ENCODE measurements around the gene SCN1B.

Gene SCN1B

GRCh38 chr19:35037716-35038622 is 7.7 kb downstream of the SCN1B start:
- Histone ChIP-seq H3K27me3 (ENCODE audit: control insufficient read depth in 3 of 3, insufficient read depth in 3 of 3, low read depth in 1 of 3, low read length in 3 of 3) (peaks cover 0 to 10% (median 0%) of the 10 kb centered on the region in 3 experiments), H3K23ac (ENCODE audit: low read depth, low read length, poor library complexity) (no peak overlapping the region), H3K4ac (ENCODE audit: low read length) (no peak overlapping the region), H3K27ac (replicated peaks; ENCODE audit: low read length) (no peak overlapping the region), H3K79me1 (ENCODE audit: low read depth, low read length) (peaks cover 2% of the 10 kb centered on the region), H2AK5ac (ENCODE audit: low read depth, low read length) (no peak overlapping the region), H4K8ac (ENCODE audit: low read depth, low read length) (no peak overlapping the region), H3K4me2 (ENCODE audit: insufficient read depth, low read length, poor library complexity, severe bottlenecking) (no peak overlapping the region), H3K9ac (ENCODE audit: low read depth, low read length, poor library complexity) (no peak overlapping the region), H4K91ac (ENCODE audit: low read depth, low read length, poor library complexity) (no peak overlapping the region), H2BK5ac (ENCODE audit: low read length) (no peak overlapping the region), H2AFZ (ENCODE audit: low read length) (no peak overlapping the region), H3K4me3 (ENCODE audit: low read length in 2 of 2) (no peak overlapping the region), H2BK12ac (ENCODE audit: low read length) (no peak overlapping the region), H3K9me3 (replicated peaks in 1 of 2; ENCODE audit: control insufficient read depth in 2 of 2, insufficient read depth in 1 of 2, low read depth in 1 of 2, low read length in 2 of 2) (no peaks in the 10 kb centered on the region), H3K36me3 (replicated peaks in 1 of 2; ENCODE audit: control insufficient read depth in 2 of 2, insufficient read depth in 2 of 2, low read length in 2 of 2) (peaks cover 0 to 3% of the 10 kb centered on the region in 2 donors), H3K14ac (ENCODE audit: low read length) (no peak overlapping the region), H3K18ac (ENCODE audit: low read length) (no peak overlapping the region), H3K4me1 (ENCODE audit: control insufficient read depth in 2 of 2, insufficient read depth in 1 of 2, low read depth in 1 of 2, low read length in 2 of 2) (peaks cover 14 to 17% of the 10 kb centered on the region in 2 donors), H2BK120ac (ENCODE audit: low read depth, low read length) (no peak overlapping the region), H2BK15ac (ENCODE audit: low read length) (no peak overlapping the region)
- no CpG with 5 or more reads among the region's 13 CpGs for WGBS, 2 donors (ENCODE audit: extremely low coverage in 2 of 2, insufficient read length in 2 of 2, insufficient replicate concordance in 1 of 2)
- DNase-seq (ENCODE audit: low spot score) = no peak

- Histone ChIP-seq H3K4me2 (ENCODE audit: insufficient read depth, low read length, poor library complexity, severe bottlenecking) (no peak overlapping the region), H3K9ac (ENCODE audit: low read depth, low read length, poor library complexity) (peak overlapping the region; percentile 53), H3K4ac (ENCODE audit: low read length) (peak overlapping the region; percentile 23), H2AK5ac (ENCODE audit: low read depth, low read length) (peak overlapping the region; percentile 71), H2BK15ac (ENCODE audit: low read length) (peak overlapping the region; percentile 85), H3K79me1 (ENCODE audit: low read depth, low read length) (peaks cover 2% of the 10 kb centered on the region), H2BK120ac (ENCODE audit: low read depth, low read length) (peak overlapping the region; percentile 31), H2BK5ac (ENCODE audit: low read length) (peak overlapping the region; percentile 53), H3K9me3 (replicated peaks in 1 of 2; ENCODE audit: control insufficient read depth in 2 of 2, insufficient read depth in 1 of 2, low read depth in 1 of 2, low read length in 2 of 2) (no peaks in the 10 kb centered on the region), H2AFZ (ENCODE audit: low read length) (no peak overlapping the region), H3K4me1 (ENCODE audit: control insufficient read depth in 2 of 2, insufficient read depth in 1 of 2, low read depth in 1 of 2, low read length in 2 of 2) (peaks cover 14 to 17% of the 10 kb centered on the region in 2 donors), H3K27me3 (ENCODE audit: control insufficient read depth in 3 of 3, insufficient read depth in 3 of 3, low read depth in 1 of 3, low read length in 3 of 3) (peaks cover 0 to 10% (median 0%) of the 10 kb centered on the region in 3 experiments), H4K91ac (ENCODE audit: low read depth, low read length, poor library complexity) (no peak overlapping the region), H3K27ac (replicated peaks; ENCODE audit: low read length) (no peak overlapping the region), H3K14ac (ENCODE audit: low read length) (no peak overlapping the region), H3K23ac (ENCODE audit: low read depth, low read length, poor library complexity) (peak overlapping the region; percentile 89), H2BK12ac (ENCODE audit: low read length) (peak overlapping the region; percentile 7), H3K18ac (ENCODE audit: low read length) (peak overlapping the region; percentile 59), H4K8ac (ENCODE audit: low read depth, low read length) (no peak overlapping the region), H3K4me3 (ENCODE audit: low read length in 2 of 2) (no peak overlapping the region), H3K36me3 (replicated peaks in 1 of 2; ENCODE audit: control insufficient read depth in 2 of 2, insufficient read depth in 2 of 2, low read length in 2 of 2) (no peaks in the 10 kb centered on the region)
- no CpG with 5 or more reads among the region's 17 CpGs for WGBS, 2 donors (ENCODE audit: extremely low coverage in 2 of 2, insufficient read length in 2 of 2, insufficient replicate concordance in 1 of 2)
- no peak for DNase-seq (ENCODE audit: low spot score)
These were observed 8.6 kb downstream of the SCN1B start for GRCh38 chr19:35038623-35039512.

- Histone ChIP-seq H2BK120ac (ENCODE audit: low read depth, low read length) (peak overlapping the region; percentile 31), H3K4me2 (ENCODE audit: insufficient read depth, low read length, poor library complexity, severe bottlenecking) (peak overlapping the region; percentile 57), H3K4me3 (ENCODE audit: low read length in 2 of 2) (peak overlapping the region in 1 of 2 donors; percentile 29), H4K8ac (ENCODE audit: low read depth, low read length) (no peak overlapping the region), H3K4me1 (ENCODE audit: control insufficient read depth in 2 of 2, insufficient read depth in 1 of 2, low read depth in 1 of 2, low read length in 2 of 2) (peaks cover 14 to 17% of the 10 kb centered on the region in 2 donors), H3K9ac (ENCODE audit: low read depth, low read length, poor library complexity) (peak overlapping the region; percentile 63), H2AK5ac (ENCODE audit: low read depth, low read length) (peak overlapping the region; percentile 96), H3K9me3 (replicated peaks in 1 of 2; ENCODE audit: control insufficient read depth in 2 of 2, insufficient read depth in 1 of 2, low read depth in 1 of 2, low read length in 2 of 2) (no peaks in the 10 kb centered on the region), H2AFZ (ENCODE audit: low read length) (peak overlapping the region; percentile 94), H3K27me3 (ENCODE audit: control insufficient read depth in 3 of 3, insufficient read depth in 3 of 3, low read depth in 1 of 3, low read length in 3 of 3) (peaks cover 0 to 10% (median 0%) of the 10 kb centered on the region in 3 experiments), H3K79me1 (ENCODE audit: low read depth, low read length) (peaks cover 2% of the 10 kb centered on the region), H3K14ac (ENCODE audit: low read length) (no peak overlapping the region), H4K91ac (ENCODE audit: low read depth, low read length, poor library complexity) (peak overlapping the region; percentile 38), H2BK15ac (ENCODE audit: low read length) (peak overlapping the region; percentile 86), H2BK12ac (ENCODE audit: low read length) (peak overlapping the region; percentile 22), H3K18ac (ENCODE audit: low read length) (peak overlapping the region; percentile 74), H2BK5ac (ENCODE audit: low read length) (peak overlapping the region; percentile 5), H3K23ac (ENCODE audit: low read depth, low read length, poor library complexity) (peak overlapping the region; percentile 90), H3K27ac (replicated peaks; ENCODE audit: low read length) (no peak overlapping the region), H3K36me3 (replicated peaks in 1 of 2; ENCODE audit: control insufficient read depth in 2 of 2, insufficient read depth in 2 of 2, low read length in 2 of 2) (no peaks in the 10 kb centered on the region), H3K4ac (ENCODE audit: low read length) (peak overlapping the region; percentile 89)
- WGBS, 2 donors (ENCODE audit: extremely low coverage in 2 of 2, insufficient read length in 2 of 2, insufficient replicate concordance in 1 of 2) = no CpG with 5 or more reads among the region's 39 CpGs
- DNase-seq (ENCODE audit: low spot score) = no peak
These were observed 9.9 kb downstream of the SCN1B start for GRCh38 chr19:35039881-35040825.
